Breast epithelium (tissue), 3 donors: ENCODE results near the gene ESPN.

ENCODE experiments used
- POLR2A ChIP-seq: fragments of 450-650 bp; IDR thresholded peaks from one replicate; pipeline ENCODE4 v1.6.1; 2016; ENCODE audit warnings: antibody characterized with exemption, mild to moderate bottlenecking, moderate library complexity
- POLR2AphosphoS5 ChIP-seq, 3 donors: sonication (generic); formaldehyde crosslinking; IDR thresholded peaks; one replicate each; pipeline ENCODE4 v1.6.1; 2017; ENCODE audit warnings: antibody characterized with exemption in 3 of 3
- TF ChIP-seq, protein P1 (sequence below), 3 donors: fragments of 450-650 bp; IDR thresholded peaks; one replicate each; pipeline ENCODE4 v1.5.1; 2016 to 2017; ENCODE audit warnings: antibody characterized with exemption in 3 of 3, mild to moderate bottlenecking in 3 of 3, moderate library complexity in 3 of 3

DNA sequence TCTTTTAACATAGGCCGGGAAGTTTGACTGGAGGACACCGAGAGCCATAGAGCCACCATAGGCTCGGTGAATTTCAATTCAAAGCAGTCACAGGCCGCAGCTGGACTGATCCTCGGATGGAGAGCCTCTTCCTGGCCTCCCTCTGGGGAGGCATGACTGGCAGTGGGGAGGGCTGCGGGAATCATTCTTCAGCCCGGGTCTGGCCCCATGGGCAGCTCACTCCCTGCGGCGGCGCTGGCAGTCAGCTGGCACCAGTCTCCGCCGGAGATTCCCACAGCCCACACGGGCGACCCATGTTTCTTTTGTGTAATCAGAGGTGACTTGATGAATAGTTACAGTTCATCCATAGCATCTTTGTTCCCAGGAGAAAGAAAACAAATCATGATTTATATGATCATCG lies 10.6 kb downstream of the ESPN start:
- TF ChIP-seq, protein P1, sequence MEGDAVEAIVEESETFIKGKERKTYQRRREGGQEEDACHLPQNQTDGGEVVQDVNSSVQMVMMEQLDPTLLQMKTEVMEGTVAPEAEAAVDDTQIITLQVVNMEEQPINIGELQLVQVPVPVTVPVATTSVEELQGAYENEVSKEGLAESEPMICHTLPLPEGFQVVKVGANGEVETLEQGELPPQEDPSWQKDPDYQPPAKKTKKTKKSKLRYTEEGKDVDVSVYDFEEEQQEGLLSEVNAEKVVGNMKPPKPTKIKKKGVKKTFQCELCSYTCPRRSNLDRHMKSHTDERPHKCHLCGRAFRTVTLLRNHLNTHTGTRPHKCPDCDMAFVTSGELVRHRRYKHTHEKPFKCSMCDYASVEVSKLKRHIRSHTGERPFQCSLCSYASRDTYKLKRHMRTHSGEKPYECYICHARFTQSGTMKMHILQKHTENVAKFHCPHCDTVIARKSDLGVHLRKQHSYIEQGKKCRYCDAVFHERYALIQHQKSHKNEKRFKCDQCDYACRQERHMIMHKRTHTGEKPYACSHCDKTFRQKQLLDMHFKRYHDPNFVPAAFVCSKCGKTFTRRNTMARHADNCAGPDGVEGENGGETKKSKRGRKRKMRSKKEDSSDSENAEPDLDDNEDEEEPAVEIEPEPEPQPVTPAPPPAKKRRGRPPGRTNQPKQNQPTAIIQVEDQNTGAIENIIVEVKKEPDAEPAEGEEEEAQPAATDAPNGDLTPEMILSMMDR (IDR thresholded peaks at IDR 0.05): no peak
- TF ChIP-seq POLR2A: no peak
- no peak for TF ChIP-seq POLR2AphosphoS5 (IDR thresholded peaks at IDR 0.05)
